GM12891 (cell line): Measurements from ENCODE around the gene KSR1.
A peak's percentile ranks its signal among the peaks of the same experiment; 100 is the strongest.
"Not testable (repeated sequence)": the region's sequence is repeated elsewhere in the genome, so short reads cannot be mapped to it uniquely, and the experiment has no call there.

Source experiments
- DNase-seq: peaks from one replicate; pipeline ENCODE4 v3.0.0; 2011; ENCODE audit warnings: low spot score; ENCODE audit not compliant: insufficient read length
- FAIRE-seq: peaks from 2 replicates; lab custom pipeline; 2011; peaks lifted over from hg19 to GRCh38; lab: Jason Lieb, UNC
- PAX5 ChIP-seq: IDR thresholded peaks from 2 replicates; pipeline ENCODE4 v1.6.1; 2011; ENCODE audit warnings: low read length, moderate library complexity, mild to moderate bottlenecking; ENCODE audit not compliant: insufficient read depth, severe bottlenecking
- POLR2A ChIP-seq: IDR thresholded peaks from 2 replicates; pipeline ENCODE4 v1.6.1; 2011; ENCODE audit warnings: low read depth, low read length, control low read depth
- POLR2AphosphoS5 ChIP-seq: IDR thresholded peaks from 2 replicates; pipeline ENCODE4 v1.6.1; 2011; ENCODE audit warnings: low read depth, low read length, control low read depth
- POU2F2 ChIP-seq: IDR thresholded peaks from 2 replicates; pipeline ENCODE4 v1.6.1; 2011; ENCODE audit warnings: low read depth, mild to moderate bottlenecking, control low read depth, low read length, moderate library complexity
- SPI1 ChIP-seq: IDR thresholded peaks from 2 replicates; pipeline ENCODE4 v1.6.1; 2011; ENCODE audit warnings: low read depth, low read length, control low read depth
- TAF1 ChIP-seq: IDR thresholded peaks from 2 replicates; pipeline ENCODE4 v1.6.1; 2011; ENCODE audit warnings: low read depth, low read length, control low read depth

The KSR1 gene

DNA sequence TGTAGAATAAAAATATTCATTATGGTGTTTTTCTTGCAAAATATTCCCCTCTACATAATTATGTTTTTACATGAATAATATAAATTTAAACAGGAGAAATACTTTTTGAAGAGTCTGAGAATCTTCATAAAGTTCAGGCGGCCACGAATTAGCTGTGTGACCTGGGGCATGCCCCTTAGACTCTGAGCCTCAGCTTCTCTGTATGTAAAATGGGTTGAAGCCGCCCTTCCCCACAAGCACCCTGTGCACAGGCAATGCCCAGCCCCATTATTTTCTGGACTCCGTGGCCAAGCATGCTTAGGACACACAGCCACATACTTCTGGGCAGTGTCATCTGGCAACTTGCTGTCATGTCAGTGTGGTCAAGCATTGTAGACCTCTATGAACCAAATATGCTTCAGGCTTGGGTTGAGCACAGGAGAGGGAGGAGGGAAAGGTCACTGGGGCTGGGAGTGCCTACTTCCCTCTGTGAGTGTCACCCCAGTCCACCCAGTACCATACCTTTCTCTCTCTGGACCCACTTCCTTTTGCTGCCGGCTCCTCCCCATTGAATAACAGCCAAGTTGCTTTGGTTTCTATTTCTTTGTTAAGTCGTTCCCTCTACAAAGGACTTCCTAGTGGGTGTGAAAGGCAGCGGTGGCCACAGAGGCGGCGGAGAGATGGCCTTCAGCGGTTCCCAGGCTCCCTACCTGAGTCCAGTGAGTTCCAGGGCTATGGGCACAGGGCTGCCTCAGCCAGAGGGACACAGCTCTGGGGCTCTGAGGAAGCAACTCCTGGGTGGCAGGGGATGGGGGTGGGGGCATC is 174.6 kb downstream of the KSR1 start, which contains the start of gene LGALS9:
Gene LGALS9, plus strand, starts transcription at position 582 of the 804 bp plus-strand sequence. Its CDS starts 78 bp downstream, at position 660.
- TF ChIP-seq POLR2AphosphoS5: peak; percentile 11; the same call in 1 of the 2 replicates
- peak; percentile 62; the same call in 1 of the 2 replicates for TF ChIP-seq SPI1
- TF ChIP-seq PAX5: no peak
- TF ChIP-seq POLR2A: 0 out of 2 replicates have a peak, but pooled peaks have one; percentile 33
- TF ChIP-seq TAF1: no peak
- TF ChIP-seq POU2F2: no peak
- FAIRE-seq (peak; percentile 59), DNase-seq (no peak)

DNA sequence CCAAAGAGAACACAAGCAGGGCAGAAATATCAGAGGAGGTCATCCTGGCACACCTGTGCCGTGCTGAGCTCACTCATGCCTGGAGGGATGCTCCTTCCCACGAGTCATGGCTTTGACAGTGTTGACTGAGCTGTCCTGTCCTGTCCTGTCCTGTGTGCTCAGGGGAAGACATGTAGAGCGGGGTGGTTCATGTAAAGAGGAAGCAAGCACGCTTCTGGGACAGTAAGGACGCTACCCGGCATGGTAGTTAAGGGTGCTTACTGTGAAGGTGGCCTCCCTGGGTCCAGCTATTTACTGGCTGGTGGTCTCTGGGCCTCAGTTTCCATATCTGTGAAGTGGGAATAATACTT is 175.1 kb downstream of the KSR1 start:
- DNase-seq: no peak
- peak; percentile 67 for FAIRE-seq
- TF ChIP-seq PAX5 (no peak), POLR2AphosphoS5 (peak; percentile 5; the same call in 1 of the 2 replicates)

DNA sequence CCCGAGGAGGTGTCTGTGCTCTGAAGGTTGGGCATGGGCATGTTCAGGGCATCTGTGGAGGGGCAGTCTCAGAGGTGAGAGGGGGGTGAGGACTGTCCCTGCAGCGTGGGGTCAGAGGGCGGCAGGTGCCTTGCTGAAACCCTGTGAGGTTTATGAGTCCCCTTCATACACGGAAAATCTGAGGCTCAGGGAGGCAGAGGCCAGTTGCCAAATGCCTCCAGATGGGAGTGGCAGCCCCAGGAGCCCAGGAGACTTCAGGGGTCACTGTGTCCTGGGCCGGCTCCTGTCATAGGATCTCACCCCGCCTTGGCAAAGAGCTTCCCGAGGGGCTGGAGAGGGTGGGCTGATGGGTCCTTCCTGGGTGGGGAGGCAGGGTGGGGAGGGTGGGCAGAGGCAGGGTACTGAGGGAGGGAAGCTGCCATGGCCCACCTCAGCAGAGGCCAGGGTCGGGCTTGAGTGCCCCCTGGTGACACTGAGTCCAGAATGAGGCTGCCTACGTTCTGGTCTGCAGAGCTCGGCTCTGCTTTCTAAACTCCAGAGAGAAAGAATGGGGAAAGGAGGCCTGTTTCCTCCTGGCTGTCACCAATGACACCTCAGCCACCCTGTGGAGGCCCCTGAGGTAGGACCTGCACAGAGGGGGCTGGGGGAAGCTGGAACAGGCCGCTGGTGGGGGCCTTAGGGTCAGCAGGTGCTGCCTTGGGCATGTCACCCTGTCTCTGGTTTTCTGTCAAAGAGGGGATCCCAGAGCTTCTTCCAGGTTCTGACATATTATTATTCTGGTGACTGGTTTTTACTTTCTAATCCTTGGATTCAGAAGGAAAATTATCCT is 175.9 kb downstream of the KSR1 start:
- FAIRE-seq (no peak), DNase-seq (no peak)
- no peak; the same call in 1 of the 2 replicates for TF ChIP-seq POLR2AphosphoS5
- no peak for TF ChIP-seq POLR2A
- no peak for TF ChIP-seq TAF1
- TF ChIP-seq POU2F2: no peak
- no peak for TF ChIP-seq SPI1
- TF ChIP-seq PAX5: no peak

DNA sequence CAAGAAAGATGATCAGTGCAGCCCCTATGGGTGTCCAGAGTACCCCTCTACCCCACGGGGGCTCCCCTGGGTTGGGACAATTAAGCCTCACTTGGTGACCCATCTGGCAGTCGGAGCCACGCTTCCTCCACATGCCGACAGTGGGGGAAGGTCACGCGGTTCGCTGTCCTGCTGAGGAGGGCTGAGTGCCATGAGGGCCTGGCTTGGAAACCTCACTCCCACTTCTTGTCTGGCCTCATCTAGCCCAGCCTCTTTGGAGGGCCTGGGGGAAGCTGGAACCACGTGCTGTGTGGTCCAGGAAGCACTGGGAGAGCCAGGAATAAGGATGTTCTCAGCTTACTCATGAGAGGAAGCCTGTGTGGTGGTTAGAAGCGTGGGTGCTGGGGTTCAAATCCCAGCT is 176.5 kb downstream of the KSR1 start:
- DNase-seq, FAIRE-seq: not testable (repeated sequence)

DNA sequence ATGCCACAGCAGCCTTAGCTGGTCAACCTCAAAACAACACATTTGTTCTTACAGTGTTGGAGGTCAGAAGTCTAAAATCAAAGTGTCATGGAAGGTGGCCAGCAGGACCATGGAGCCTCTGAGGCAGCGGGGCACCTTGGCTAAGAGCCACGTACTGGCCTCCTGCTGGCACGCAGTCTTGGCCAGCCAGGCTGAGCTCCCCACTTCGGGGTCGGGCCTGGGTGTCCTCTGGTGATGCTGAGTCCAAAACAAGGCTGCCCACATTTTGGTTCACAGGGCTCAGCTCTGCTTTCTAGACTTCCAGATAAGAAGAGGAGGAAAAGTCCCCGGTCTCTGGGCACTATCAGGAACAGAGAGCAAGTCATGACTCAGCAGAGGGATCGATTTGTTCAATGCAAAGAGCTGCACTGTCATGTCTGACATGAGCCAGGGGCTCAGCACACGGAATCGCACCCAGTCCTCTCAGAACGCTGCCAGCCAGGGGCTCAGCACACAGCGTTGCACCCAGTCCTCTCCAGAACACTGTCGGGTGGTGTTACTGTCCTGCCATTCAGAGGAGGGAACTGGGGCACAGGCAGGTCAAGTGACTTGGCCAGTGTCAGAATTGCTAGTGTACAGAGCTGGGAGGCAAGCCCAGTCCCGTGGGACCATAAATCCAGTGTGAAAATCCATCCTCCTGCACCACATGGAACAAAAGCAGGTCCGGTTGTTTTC is 177.2 kb downstream of the KSR1 start:
- no peak for TF ChIP-seq POLR2A
- DNase-seq (no peak), FAIRE-seq (no peak)

DNA sequence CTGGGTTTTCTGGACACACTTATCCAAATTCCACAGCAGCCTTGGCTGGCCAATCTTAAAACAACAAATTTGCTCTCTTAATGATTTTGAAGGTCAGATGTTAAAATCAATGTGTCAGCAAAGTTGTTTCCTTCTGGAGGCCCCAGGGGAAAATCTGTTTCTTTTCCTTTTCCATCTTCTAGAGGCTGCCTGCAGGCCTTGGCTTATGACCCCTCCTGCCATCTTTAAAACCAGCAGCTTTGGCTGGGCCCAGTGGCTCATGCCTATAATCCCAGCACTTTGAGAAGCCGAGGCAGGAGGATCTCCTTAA is 177.7 kb downstream of the KSR1 start:
- FAIRE-seq (no peak), DNase-seq (no peak)
- TF ChIP-seq PAX5 (no peak), POU2F2 (no peak), SPI1 (no peak), POLR2AphosphoS5 (no peak), POLR2A (no peak), TAF1 (no peak)

DNA sequence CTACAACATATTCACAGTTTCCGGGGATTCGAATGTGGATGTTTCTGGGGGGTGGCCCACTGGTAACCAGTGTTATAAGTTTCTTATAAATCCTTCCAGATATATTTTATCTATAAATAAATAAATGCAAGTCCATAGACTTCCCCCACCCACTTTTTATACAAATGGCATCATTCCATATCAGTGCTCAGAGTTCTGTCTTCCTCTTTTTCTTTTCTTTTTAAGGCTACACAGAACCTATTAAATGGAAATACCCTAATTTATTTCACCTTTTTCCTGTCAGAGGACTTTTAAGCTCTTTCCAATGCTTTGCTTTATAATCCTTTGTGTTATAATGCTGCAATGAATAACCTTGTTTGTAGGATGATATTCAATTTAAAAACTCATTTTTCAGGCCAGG is 178.5 kb downstream of the KSR1 start:
- TF ChIP-seq POU2F2 (no peak), PAX5 (no peak), SPI1 (peak; percentile 7; the same call in 1 of the 2 replicates)
- FAIRE-seq: no peak
- no peak for DNase-seq

DNA sequence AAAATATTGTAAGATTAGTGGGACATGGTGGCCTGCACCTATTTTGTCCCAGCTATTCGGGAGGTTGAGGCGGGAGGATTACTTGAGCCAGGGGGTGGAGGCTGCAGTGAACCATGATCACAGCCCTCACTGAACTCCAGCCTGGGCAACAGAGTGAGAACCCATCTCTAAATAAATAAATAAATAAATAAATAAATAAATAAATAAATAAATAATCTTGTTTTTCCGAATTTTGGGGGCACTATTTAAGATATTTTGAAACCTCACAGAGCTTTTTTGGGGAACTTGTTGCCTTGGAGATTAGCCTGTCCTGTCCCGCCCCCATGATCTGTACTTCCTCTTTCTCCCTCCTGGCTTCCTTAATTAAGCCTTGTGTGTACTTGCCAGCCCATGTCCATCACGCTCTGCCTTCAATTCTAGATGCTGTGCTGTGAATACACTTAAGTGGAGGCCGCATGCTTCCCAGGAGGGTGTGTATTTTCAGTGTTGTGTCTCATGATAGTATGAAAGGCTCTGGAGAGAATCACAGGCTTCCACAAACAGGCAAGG is 179.1 kb downstream of the KSR1 start:
- FAIRE-seq (no peak), DNase-seq (no peak)
- TF ChIP-seq TAF1 (no peak), PAX5 (no peak), SPI1 (peak; percentile 84)

- not testable (repeated sequence) for FAIRE-seq, DNase-seq
Measured at GRCh38 chr17:27636005-27636520, 179.8 kb downstream of the KSR1 start.

DNA sequence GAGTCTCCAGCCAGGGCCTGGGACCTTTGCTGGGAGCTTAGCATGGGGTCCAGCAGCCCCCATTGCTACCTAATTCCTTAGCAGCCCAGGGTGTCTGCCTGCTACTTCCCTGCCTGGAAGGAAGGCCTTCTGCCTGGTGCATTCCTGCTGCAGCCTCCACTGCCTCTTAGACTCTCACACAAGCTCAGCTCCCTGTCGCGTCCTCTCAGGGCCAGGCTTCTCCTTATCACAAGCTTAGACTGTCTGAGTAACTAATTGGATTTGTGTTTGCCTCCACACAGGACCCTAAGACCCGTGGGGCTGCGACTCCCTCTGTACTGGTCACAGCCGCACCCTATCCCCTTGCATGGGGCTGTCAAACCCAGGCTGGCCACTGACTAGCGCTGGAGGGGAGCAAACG is 181.6 kb downstream of the KSR1 start:
- not testable (repeated sequence) for DNase-seq, FAIRE-seq

GRCh38 chr17:27638415-27638914 is 182.2 kb downstream of the KSR1 start:
- peak; percentile 13 for FAIRE-seq
- not testable (repeated sequence) for DNase-seq
